HepG2 (cell line): ENCODE measurements around the gene SLC25A19. TPM values are rescaled to one million over a fixed set of nuclear protein-coding genes. Genes with fewer than 3 reads are reported as not detected.

ENCODE experiments used
- ARHGAP35 ChIP-seq: sonication (generic); formaldehyde crosslinking; IDR thresholded peaks from 2 replicates; pipeline ENCODE4 v1.9.0; 2022; ENCODE audit warnings: mild to moderate bottlenecking, inconsistent platforms, moderate library complexity, missing genetic modification reagents, borderline replicate concordance
- BORCS8-MEF2B ChIP-seq: sonication (generic); formaldehyde crosslinking; IDR thresholded peaks from 2 replicates; pipeline ENCODE4 v1.8.0; 2022; ENCODE audit warnings: mild to moderate bottlenecking, missing genetic modification reagents
- FOXO1 ChIP-seq: sonication (generic); formaldehyde crosslinking; IDR thresholded peaks from 2 replicates; pipeline ENCODE4 v1.4.0; 2020; ENCODE audit warnings: missing genetic modification reagents
- GZF1 ChIP-seq: sonication (generic); formaldehyde crosslinking; IDR thresholded peaks from 2 replicates; pipeline ENCODE4 v1.5.1; 2020; ENCODE audit warnings: mild to moderate bottlenecking, missing genetic modification reagents
- HNF4G ChIP-seq, 2 experiments: sonication (generic) in 1 of 2; formaldehyde crosslinking in 1 of 2; IDR thresholded peaks; 2 replicates each; pipeline versions ENCODE4 v1.4.0 to v1.6.1; 2011 to 2020; ENCODE audit warnings: borderline replicate concordance in 2 of 2, low read depth in 2 of 2, mild to moderate bottlenecking in 2 of 2, low read length in 1 of 2, missing genetic modification reagents in 1 of 2, moderate library complexity in 1 of 2
- HNRNPK ChIP-seq: fragments of 200-400 bp; formaldehyde crosslinking; IDR thresholded peaks from 2 replicates; pipeline ENCODE4 v1.6.1; 2018; ENCODE audit warnings: low read length, low read depth, moderate library complexity, mild to moderate bottlenecking; ENCODE audit not compliant: poor library complexity, severe bottlenecking
- IKZF1 ChIP-seq: fragments of 450-650 bp; IDR thresholded peaks from 2 replicates; pipeline ENCODE4 v1.7.1; 2016
- NR2F2 ChIP-seq: IDR thresholded peaks from 2 replicates; pipeline ENCODE4 v1.6.1; 2012; ENCODE audit warnings: low read depth, inconsistent platforms, borderline replicate concordance
- NR2F6 ChIP-seq, 2 experiments: IDR thresholded peaks; 2 replicates each; pipeline ENCODE4 v1.6.1; 2016; ENCODE audit warnings: antibody characterized with exemption in 1 of 2, mild to moderate bottlenecking in 1 of 2
- REL ChIP-seq: sonication (generic); formaldehyde crosslinking; conservative IDR thresholded peaks from 2 replicates; pipeline ENCODE4 v1.8.0; 2022; ENCODE audit warnings: mild to moderate bottlenecking, missing genetic modification reagents, moderate library complexity
- RELA ChIP-seq: sonication (generic); formaldehyde crosslinking; IDR thresholded peaks from 2 replicates; pipeline ENCODE4 v1.4.0; 2020; ENCODE audit warnings: missing genetic modification reagents
- ZKSCAN5 ChIP-seq: sonication (generic); formaldehyde crosslinking; IDR thresholded peaks from 2 replicates; pipeline ENCODE4 v1.5.1; 2020; ENCODE audit warnings: mild to moderate bottlenecking, missing genetic modification reagents
- ZMYM4 ChIP-seq: sonication (generic); formaldehyde crosslinking; IDR thresholded peaks from 2 replicates; pipeline ENCODE4 v1.8.1; 2023; ENCODE audit warnings: mild to moderate bottlenecking, missing genetic modification reagents
- ZNF564 ChIP-seq: sonication (generic); formaldehyde crosslinking; IDR thresholded peaks from 2 replicates; pipeline ENCODE4 v1.8.1; 2023; ENCODE audit warnings: mild to moderate bottlenecking, missing genetic modification reagents
- ZNF569 ChIP-seq: sonication (generic); formaldehyde crosslinking; IDR thresholded peaks from 2 replicates; pipeline ENCODE4 v1.5.0; 2020; ENCODE audit warnings: mild to moderate bottlenecking, missing genetic modification reagents, moderate library complexity, borderline replicate concordance
- ZNF614 ChIP-seq: IDR thresholded peaks from 2 replicates; pipeline ENCODE4 v1.6.1; 2018; ENCODE audit warnings: missing biosample characterization, missing genetic modification reagents, inconsistent platforms, borderline replicate concordance
- ZNF792 ChIP-seq: IDR thresholded peaks from 2 replicates; pipeline ENCODE4 v1.6.1; 2016
- polyA plus RNA-seq, 8 experiments: library from polyadenylated mRNA; depleted of rRNA in 3 of 8; stranded (reverse) in 7 of 8; unstranded in 1 of 8; fragments of >200 nt; fragmentation: Illumina TruSeq in 4 of 8; extraction: Trizol in 4 of 8; gene quantifications; 2 replicates each; pipeline versions ENCODE4 v1.2.1 to v1.2.3, GENCODE V29; 2011 to 2016; ENCODE audit warnings: low read depth in 4 of 8, missing spikeins in 1 of 8, mixed read lengths in 1 of 8; ENCODE audit not compliant: insufficient read depth in 1 of 8
- total RNA-seq, 5 experiments: library from RNA; depleted of rRNA; stranded (reverse); fragments of >200 nt; fragmentation: Illumina TruSeq; extraction: Trizol; gene quantifications; 2 replicates each; pipeline ENCODE4 v1.2.3, GENCODE V29; 2016; ENCODE audit warnings: low read depth in 1 of 5
- TF ChIP-seq, protein P1 (sequence below): sonication (generic); formaldehyde crosslinking; IDR thresholded peaks from 2 replicates; pipeline ENCODE4 v1.8.1; 2023; ENCODE audit warnings: mild to moderate bottlenecking, moderate library complexity, missing genetic modification reagents
- TF ChIP-seq, protein P2 (sequence below), 2 experiments: IDR thresholded peaks; 2 replicates each; pipeline ENCODE4 v1.6.1; 2011 to 2012; ENCODE audit warnings: low read length in 2 of 2, borderline replicate concordance in 1 of 2, low read depth in 1 of 2, mild to moderate bottlenecking in 1 of 2, moderate library complexity in 1 of 2
- TF ChIP-seq, protein P3 (sequence below): sonication (generic); formaldehyde crosslinking; IDR thresholded peaks from 2 replicates; pipeline ENCODE4 v1.8.0; 2022; ENCODE audit warnings: low read depth, missing genetic modification reagents
- TF ChIP-seq, protein P4 (sequence below): sonication (generic); formaldehyde crosslinking; IDR thresholded peaks from 2 replicates; pipeline ENCODE4 v1.4.0; 2020; ENCODE audit warnings: mild to moderate bottlenecking, missing genetic modification reagents
- TF ChIP-seq, protein P5 (sequence below): sonication (generic); formaldehyde crosslinking; IDR thresholded peaks from 2 replicates; pipeline ENCODE4 v1.8.1; 2023; ENCODE audit warnings: mild to moderate bottlenecking, inconsistent platforms, moderate library complexity, missing genetic modification reagents, borderline replicate concordance

Gene SLC25A19
- total and polyA plus RNA-seq, 2 of the 13 experiments (the other 11 are each of a cell fraction or from before 2014, with no cell fraction given) = 24.4 to 41.4 TPM

DNA sequence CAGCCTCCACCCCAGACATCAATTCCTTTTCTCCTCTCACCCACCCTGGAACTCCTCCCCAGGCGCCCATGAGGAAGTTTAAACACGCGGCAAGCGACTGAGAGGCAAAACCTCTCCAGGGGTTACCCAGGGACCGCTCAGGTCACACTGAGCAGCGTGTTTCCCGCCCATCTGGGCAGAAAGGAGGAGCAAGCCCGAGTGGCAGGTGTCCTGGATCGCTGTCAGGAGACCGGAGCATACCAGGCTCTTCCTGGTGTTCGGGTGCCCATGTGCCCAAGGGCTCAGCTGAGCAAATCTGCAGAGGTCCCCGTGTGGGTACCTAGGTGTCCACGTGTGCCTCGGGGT lies 491 bp downstream of the SLC25A19 start (continued):
- TF ChIP-seq, protein P1, sequence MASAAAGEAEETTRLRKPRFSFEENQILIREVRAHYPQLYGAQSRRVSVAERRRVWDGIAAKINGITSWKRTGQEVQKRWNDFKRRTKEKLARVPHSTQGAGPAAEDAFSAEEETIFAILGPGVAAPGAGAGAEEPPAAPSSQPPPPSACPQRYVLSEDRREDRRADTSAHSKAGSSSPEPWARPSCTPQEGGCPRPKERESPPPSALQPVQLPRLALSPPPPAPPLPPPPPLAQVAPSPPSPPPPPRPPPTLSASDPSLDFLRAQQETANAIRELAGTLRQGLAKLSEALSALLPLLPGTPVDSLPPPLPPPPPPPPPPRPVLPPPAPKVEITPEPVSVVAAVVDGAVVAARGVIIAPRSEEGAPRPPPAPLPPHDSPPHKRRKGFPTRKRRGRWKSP (CRISPR knock-in tag) = no peak
- TF ChIP-seq, protein P2, sequence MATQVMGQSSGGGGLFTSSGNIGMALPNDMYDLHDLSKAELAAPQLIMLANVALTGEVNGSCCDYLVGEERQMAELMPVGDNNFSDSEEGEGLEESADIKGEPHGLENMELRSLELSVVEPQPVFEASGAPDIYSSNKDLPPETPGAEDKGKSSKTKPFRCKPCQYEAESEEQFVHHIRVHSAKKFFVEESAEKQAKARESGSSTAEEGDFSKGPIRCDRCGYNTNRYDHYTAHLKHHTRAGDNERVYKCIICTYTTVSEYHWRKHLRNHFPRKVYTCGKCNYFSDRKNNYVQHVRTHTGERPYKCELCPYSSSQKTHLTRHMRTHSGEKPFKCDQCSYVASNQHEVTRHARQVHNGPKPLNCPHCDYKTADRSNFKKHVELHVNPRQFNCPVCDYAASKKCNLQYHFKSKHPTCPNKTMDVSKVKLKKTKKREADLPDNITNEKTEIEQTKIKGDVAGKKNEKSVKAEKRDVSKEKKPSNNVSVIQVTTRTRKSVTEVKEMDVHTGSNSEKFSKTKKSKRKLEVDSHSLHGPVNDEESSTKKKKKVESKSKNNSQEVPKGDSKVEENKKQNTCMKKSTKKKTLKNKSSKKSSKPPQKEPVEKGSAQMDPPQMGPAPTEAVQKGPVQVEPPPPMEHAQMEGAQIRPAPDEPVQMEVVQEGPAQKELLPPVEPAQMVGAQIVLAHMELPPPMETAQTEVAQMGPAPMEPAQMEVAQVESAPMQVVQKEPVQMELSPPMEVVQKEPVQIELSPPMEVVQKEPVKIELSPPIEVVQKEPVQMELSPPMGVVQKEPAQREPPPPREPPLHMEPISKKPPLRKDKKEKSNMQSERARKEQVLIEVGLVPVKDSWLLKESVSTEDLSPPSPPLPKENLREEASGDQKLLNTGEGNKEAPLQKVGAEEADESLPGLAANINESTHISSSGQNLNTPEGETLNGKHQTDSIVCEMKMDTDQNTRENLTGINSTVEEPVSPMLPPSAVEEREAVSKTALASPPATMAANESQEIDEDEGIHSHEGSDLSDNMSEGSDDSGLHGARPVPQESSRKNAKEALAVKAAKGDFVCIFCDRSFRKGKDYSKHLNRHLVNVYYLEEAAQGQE (IDR thresholded peaks at IDR 0.05; ENCODE audit: borderline replicate concordance in 1 of 2, low read depth in 1 of 2, low read length in 2 of 2) = no peak
- TF ChIP-seq NR2F2 (peak; percentile 38; the same call in 1 of the 2 replicates), ARHGAP35 (CRISPR knock-in tag) (no peak), IKZF1 (no peak), ZNF569 (CRISPR knock-in tag) (no peak), ZMYM4 (CRISPR knock-in tag) (no peak), ZNF564 (CRISPR knock-in tag) (no peak), RELA (CRISPR knock-in tag) (no peak), ZNF792 (no peak), HNF4G (IDR thresholded peaks at IDR 0.05; ENCODE audit: borderline replicate concordance, low read depth, low read length) (no peak), HNF4G (CRISPR knock-in tag; IDR thresholded peaks at IDR 0.05; ENCODE audit: borderline replicate concordance, low read depth) (no peak), HNRNPK (no peak), ZKSCAN5 (CRISPR knock-in tag) (no peak; the same call in 1 of the 2 replicates), ZNF614 (CRISPR knock-in tag) (no peak), NR2F6 (IDR thresholded peaks at IDR 0.05) (no peak), NR2F6 (CRISPR knock-in tag; IDR thresholded peaks at IDR 0.05) (0 out of 2 replicates have a peak, but pooled peaks have one; percentile 27), FOXO1 (no peak), GZF1 (CRISPR knock-in tag) (peak; percentile 27; the same call in 1 of the 2 replicates), REL (CRISPR knock-in tag) (no peak), BORCS8-MEF2B (CRISPR knock-in tag) (no peak)
- TF ChIP-seq, protein P3, sequence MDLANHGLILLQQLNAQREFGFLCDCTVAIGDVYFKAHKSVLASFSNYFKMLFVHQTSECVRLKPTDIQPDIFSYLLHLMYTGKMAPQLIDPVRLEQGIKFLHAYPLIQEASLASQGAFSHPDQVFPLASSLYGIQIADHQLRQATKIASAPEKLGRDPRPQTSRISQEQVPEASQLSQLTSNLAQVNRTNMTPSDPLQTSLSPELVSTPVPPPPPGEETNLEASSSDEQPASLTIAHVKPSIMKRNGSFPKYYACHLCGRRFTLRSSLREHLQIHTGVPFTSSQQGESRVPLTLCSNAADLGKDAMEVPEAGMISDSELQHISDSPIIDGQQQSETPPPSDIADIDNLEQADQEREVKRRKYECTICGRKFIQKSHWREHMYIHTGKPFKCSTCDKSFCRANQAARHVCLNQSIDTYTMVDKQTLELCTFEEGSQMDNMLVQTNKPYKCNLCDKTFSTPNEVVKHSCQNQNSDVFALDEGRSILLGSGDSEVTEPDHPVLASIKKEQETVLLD (CRISPR knock-in tag) = no peak
- TF ChIP-seq, protein P4, sequence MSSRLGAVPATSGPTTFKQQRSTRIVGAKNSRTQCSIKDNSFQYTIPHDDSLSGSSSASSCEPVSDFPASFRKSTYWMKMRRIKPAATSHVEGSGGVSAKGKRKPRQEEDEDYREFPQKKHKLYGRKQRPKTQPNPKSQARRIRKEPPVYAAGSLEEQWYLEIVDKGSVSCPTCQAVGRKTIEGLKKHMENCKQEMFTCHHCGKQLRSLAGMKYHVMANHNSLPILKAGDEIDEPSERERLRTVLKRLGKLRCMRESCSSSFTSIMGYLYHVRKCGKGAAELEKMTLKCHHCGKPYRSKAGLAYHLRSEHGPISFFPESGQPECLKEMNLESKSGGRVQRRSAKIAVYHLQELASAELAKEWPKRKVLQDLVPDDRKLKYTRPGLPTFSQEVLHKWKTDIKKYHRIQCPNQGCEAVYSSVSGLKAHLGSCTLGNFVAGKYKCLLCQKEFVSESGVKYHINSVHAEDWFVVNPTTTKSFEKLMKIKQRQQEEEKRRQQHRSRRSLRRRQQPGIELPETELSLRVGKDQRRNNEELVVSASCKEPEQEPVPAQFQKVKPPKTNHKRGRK (CRISPR knock-in tag) = no peak
- TF ChIP-seq, protein P5, sequence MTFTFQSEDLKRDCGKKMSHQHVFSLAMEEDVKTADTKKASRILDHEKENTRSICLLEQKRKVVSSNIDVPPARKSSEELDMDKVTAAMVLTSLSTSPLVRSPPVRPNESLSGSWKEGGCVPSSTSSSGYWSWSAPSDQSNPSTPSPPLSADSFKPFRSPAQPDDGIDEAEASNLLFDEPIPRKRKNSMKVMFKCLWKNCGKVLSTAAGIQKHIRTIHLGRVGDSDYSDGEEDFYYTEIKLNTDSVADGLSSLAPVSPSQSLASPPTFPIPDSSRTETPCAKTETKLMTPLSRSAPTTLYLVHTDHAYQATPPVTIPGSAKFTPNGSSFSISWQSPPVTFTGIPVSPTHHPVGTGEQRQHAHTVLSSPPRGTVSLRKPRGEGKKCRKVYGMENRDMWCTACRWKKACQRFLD = no peak
